Kidney epithelial cell (primary cell): ENCODE data around the gene TPCN2. TPM values are rescaled to one million over a fixed set of nuclear protein-coding genes. Genes with fewer than 3 reads are reported as not detected.
"Not testable (repeated sequence)": the region's sequence is repeated elsewhere in the genome, so short reads cannot be mapped to it uniquely, and the experiment has no call there.

Experiments
- DNase-seq: peaks from one replicate; pipeline ENCODE4 v3.0.0-alpha.2; 2010; ENCODE audit warnings: low read depth
- H3K27me3 ChIP-seq: 2 replicates; pipeline ENCODE4 v1.6.0; 2011; ENCODE audit warnings: low read length; ENCODE audit not compliant: control insufficient read depth, insufficient read depth
- H3K36me3 ChIP-seq: 2 replicates; pipeline ENCODE4 v1.5.1; 2011; ENCODE audit warnings: low read length; ENCODE audit not compliant: control insufficient read depth, insufficient read depth
- H3K4me3 ChIP-seq: 2 replicates; pipeline ENCODE4 v1.5.1; 2011; ENCODE audit warnings: low read depth, mild to moderate bottlenecking, control low read depth, low read length
- total RNA-seq: library from RNA; depleted of rRNA; stranded (reverse); fragments of >200 nt; gene quantifications from 2 replicates; pipeline ENCODE4 v1.2.3, GENCODE V29; 2015
- TF ChIP-seq, protein P1 (sequence below): IDR thresholded peaks from 2 replicates; pipeline ENCODE4 v1.5.1; 2011; ENCODE audit warnings: mild to moderate bottlenecking, moderate library complexity, low read length, control low read depth, inconsistent platforms; ENCODE audit not compliant: insufficient read depth, poor library complexity, severe bottlenecking

The TPCN2 gene
- total RNA-seq, 1 donor from 2014 or later: 8.9 TPM

DNA sequence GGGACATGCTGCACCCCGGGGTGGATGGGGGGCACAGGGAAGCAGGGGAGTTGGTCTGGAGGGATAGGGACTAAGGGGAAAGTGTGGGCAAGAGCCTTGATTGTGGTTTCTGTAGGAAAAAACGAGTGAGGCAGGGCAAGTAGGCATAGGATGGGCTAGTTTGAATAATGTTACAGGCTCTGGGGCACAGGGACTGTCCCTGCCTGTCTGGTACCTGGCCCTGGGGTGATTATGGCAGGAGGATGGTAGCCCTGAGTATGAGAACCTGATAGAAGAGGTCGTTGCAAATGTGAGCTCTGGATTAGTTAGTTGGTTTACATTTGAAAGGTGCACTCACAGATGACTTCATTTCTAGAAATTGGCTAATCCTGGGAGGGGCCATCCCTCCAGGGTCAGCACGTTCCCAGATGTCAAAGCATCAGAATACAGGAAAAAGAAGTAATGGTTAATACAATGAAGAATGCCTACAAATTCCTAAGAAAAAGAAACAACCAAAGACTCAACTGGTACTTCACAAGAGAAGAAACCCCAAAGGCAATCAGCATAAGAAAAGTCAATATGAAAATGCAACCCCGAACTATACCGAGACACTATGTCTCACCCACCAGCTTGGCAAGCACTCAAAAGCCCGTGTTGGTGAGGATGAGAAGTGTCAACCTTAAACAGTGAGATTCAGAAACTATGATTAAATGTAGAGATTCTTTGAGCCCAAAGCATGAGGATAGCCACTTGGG lies 95.8 kb downstream of the TPCN2 start:
- H3K27me3 ChIP-seq: no peaks in the 10 kb centered on the region
- TF ChIP-seq, protein P1, sequence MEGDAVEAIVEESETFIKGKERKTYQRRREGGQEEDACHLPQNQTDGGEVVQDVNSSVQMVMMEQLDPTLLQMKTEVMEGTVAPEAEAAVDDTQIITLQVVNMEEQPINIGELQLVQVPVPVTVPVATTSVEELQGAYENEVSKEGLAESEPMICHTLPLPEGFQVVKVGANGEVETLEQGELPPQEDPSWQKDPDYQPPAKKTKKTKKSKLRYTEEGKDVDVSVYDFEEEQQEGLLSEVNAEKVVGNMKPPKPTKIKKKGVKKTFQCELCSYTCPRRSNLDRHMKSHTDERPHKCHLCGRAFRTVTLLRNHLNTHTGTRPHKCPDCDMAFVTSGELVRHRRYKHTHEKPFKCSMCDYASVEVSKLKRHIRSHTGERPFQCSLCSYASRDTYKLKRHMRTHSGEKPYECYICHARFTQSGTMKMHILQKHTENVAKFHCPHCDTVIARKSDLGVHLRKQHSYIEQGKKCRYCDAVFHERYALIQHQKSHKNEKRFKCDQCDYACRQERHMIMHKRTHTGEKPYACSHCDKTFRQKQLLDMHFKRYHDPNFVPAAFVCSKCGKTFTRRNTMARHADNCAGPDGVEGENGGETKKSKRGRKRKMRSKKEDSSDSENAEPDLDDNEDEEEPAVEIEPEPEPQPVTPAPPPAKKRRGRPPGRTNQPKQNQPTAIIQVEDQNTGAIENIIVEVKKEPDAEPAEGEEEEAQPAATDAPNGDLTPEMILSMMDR: no peak
- no peaks in the 10 kb centered on the region for H3K36me3 ChIP-seq
- H3K4me3 ChIP-seq: no peak overlapping the region
- DNase-seq: no peak

DNA sequence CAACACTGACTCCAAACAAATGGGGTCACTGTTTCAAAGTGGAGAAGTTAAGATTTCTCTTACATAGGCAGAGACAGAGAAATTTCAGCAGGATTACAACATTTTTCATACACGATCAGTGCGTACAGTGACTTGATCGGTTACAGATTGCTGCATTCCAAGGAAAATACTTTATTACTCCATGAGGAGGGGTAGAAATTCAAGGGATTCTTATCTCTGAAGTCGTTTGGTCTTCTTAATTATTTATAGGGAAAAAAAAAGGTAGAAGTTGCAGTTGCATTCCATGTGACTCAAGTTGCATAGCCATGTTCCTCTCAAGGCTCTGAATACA lies 96.3 kb downstream of the TPCN2 start:
- no peaks in the 10 kb centered on the region for H3K36me3 ChIP-seq
- no peak for DNase-seq
- TF ChIP-seq, protein P1: no peak
- H3K4me3 ChIP-seq: no peak overlapping the region
- H3K27me3 ChIP-seq: no peaks in the 10 kb centered on the region

DNA sequence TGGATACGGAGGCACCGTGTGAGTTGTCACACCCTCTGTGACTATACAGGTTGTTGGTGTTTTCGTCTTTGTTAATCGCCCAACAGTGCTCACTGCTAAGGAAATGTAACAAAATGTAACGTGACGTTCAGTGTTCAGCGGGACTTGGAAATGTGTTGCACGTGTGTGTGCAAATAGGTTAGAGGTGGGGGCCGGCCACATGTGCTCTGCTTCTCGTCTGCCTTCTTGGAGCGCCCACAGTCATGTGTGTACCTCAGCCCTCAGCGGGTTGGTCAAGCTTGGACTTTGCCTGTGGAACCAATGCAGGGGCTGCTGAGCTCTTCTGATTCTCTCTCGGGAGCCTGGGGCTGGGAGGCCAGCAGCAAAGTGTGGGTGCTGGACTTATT lies 99.6 kb downstream of the TPCN2 start:
- Histone ChIP-seq H3K36me3 (no peaks in the 10 kb centered on the region), H3K4me3 (no peak overlapping the region), H3K27me3 (no peaks in the 10 kb centered on the region)
- TF ChIP-seq, protein P1: no peak
- DNase-seq: no peak

DNA sequence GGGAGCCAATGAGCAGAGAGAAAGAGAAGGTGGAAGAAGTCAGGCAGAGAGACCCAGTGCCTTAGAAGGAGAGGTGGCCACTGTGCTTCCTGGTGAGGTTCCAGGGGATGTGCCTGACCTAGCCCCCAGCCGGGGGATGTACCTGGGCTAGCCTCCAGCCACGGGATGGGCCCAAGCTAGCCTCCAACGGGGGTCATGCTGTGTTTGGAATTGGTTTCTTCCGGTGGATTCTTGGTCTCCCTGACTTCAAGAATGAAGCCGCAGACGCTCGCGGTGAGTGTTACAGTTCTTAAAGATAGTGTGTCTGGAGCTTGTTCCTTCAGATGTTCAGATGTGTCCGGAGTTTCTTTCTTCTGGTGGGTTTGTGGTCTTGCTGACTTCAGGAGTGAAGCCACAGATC lies 100.1 kb downstream of the TPCN2 start:
- no peak for DNase-seq

DNA sequence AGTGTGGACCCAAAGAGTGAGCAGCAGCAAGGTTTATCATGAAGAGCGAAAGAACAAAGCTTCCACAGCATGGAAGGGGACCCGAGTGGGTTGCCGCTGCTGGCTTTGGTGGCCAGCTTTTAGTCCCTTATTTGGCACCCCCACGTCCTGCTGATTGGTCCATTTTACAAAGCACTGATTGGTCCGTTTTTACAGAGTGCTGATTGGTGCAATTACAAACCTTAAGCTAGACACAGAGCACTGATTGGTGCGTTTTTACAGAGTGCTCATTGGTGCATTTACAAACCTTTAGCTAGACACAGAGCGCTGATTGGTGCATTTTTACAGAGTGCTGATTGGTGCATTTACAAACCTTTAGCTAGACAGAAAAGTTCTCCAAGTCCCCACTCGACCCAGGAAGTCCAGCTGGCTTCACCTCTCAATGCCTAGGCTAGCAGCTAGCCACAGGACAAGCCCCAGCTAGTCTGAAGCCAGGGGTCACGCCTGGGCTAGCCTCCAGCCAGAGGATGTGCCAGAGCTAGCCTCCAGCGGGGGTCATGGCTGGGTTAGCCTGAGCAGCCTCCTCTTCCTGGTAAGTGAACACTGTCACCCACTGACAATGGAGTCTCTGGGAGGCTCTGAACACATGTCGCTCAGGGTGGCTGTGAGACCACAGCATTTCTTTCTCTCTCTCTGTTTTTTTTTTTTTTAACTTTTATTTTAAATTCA lies 100.8 kb downstream of the TPCN2 start:
- H3K4me3 ChIP-seq, H3K36me3 ChIP-seq, DNase-seq, H3K27me3 ChIP-seq: not testable (repeated sequence)

More for the DNA sequence above, 100.1 kb downstream of the TPCN2 start:
- Histone ChIP-seq H3K27me3 (no peaks in the 10 kb centered on the region), H3K4me3 (no peak overlapping the region), H3K36me3 (no peaks in the 10 kb centered on the region)
- TF ChIP-seq, protein P1: no peak

DNA sequence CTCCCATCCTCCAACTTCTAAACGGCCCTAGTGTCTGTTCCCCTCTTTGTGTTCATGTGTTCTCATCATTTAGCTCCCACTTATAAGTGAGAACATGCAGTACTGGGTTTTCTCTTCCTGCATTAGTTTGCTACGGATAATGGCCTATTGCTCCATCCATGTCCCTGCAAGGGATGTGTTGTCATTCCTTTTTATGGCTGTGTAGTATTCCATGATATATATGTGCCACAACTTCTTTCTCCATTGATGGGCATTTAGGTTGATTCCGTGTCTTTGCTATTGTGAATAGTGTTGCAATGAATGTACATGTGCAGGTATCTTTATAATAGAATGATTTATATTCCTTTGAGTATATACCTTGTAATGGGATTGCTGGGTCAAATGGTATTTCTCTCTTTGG lies 101.4 kb downstream of the TPCN2 start:
- Histone ChIP-seq H3K27me3 (no peaks in the 10 kb centered on the region), H3K4me3 (no peak overlapping the region), H3K36me3 (no peaks in the 10 kb centered on the region)
- TF ChIP-seq, protein P1: no peak
- no peak for DNase-seq
